Measurements from ENCODE around the gene MYO5B. TPM values are rescaled to one million over a fixed set of nuclear protein-coding genes. Genes with fewer than 3 reads are reported as not detected.
"Not testable (repeated sequence)": the region's sequence is repeated elsewhere in the genome, so short reads cannot be mapped to it uniquely, and the experiment has no call there.

The MYO5B gene
- total RNA-seq, 4 donors from 2014 or later: 0.63 to 31.0 (median 13.0) TPM

- no peak for DNase-seq (ENCODE audit: low spot score)
- no peak for ATAC-seq (ENCODE audit: low FRiP score)
- TF ChIP-seq CTCF (IDR thresholded peaks at IDR 0.05): no peak
These were observed 392.3 kb downstream of the MYO5B start for GRCh38 chr18:49802623-49803022.

- DNase-seq (ENCODE audit: low spot score); ATAC-seq (ENCODE audit: low FRiP score): not testable (repeated sequence)
These were observed 394.5 kb downstream of the MYO5B start for GRCh38 chr18:49800491-49800890.

GRCh38 chr18:49799806-49800205 is 395.1 kb downstream of the MYO5B start:
- ATAC-seq (ENCODE audit: low FRiP score); DNase-seq (ENCODE audit: low spot score): not testable (repeated sequence)

GRCh38 chr18:49798001-49798400 is 396.9 kb downstream of the MYO5B start:
- DNase-seq (ENCODE audit: low spot score) (no peak), ATAC-seq (ENCODE audit: low FRiP score) (no peak)
- no peak for TF ChIP-seq CTCF (IDR thresholded peaks at IDR 0.05)

GRCh38 chr18:49795612-49796552 is 399.1 kb downstream of the MYO5B start:
- DNase-seq (ENCODE audit: low spot score): no peak
- ATAC-seq (ENCODE audit: low FRiP score): no peak
- no peak for TF ChIP-seq CTCF (IDR thresholded peaks at IDR 0.05)

- no peak for DNase-seq (ENCODE audit: low spot score)
- no peak for TF ChIP-seq CTCF (IDR thresholded peaks at IDR 0.05)
- no peak for ATAC-seq (ENCODE audit: low FRiP score)
These were observed 400.2 kb downstream of the MYO5B start for GRCh38 chr18:49794743-49795142.

- ATAC-seq (ENCODE audit: low FRiP score); DNase-seq (ENCODE audit: low spot score): not testable (repeated sequence)
These were observed 405.3 kb downstream of the MYO5B start for GRCh38 chr18:49789560-49790134.

GRCh38 chr18:49788327-49788898 is 406.5 kb downstream of the MYO5B start:
- no peak for ATAC-seq (ENCODE audit: low FRiP score)
- DNase-seq (ENCODE audit: low spot score): no peak
- TF ChIP-seq CTCF (IDR thresholded peaks at IDR 0.05): no peak

Measured in omental fat pad (tissue), 4 donors.